T-helper 22 cell (primary cell): ENCODE measurements around the gene CLDN24.

Source experiments
- DNase-seq: peaks from one replicate; pipeline ENCODE4 v3.0.0-alpha.2; 2020; ENCODE audit warnings: low read depth

The CLDN24 gene

GRCh38 chr4:183321079-183321478 lies 1.1 kb downstream of the CLDN24 start:
- no peak for DNase-seq

GRCh38 chr4:183320211-183321059 lies 1.8 kb downstream of the CLDN24 start, which contains the start of gene CLDN22:
CLDN22 (minus strand) TSS chr4:183320276; CDS start chr4:183320218, 58 bp downstream.
- DNase-seq = no peak

GRCh38 chr4:183318656-183319055 lies 3.6 kb downstream of the CLDN24 start:
- no peak for DNase-seq

GRCh38 chr4:183314806-183315205 lies 7.4 kb downstream of the CLDN24 start:
- DNase-seq = no peak

- DNase-seq = no peak
Observed at GRCh38 chr4:183314336-183314735, 7.9 kb downstream of the CLDN24 start.

GRCh38 chr4:183312841-183313240 lies 9.4 kb downstream of the CLDN24 start:
- DNase-seq = no peak

- no peak for DNase-seq
Observed at GRCh38 chr4:183306811-183307210, 15.4 kb downstream of the CLDN24 start.

- no peak for DNase-seq
Observed at GRCh38 chr4:183304538-183304937, 17.7 kb downstream of the CLDN24 start.

- DNase-seq = no peak
Observed at GRCh38 chr4:183304067-183304466, 18.2 kb downstream of the CLDN24 start.

GRCh38 chr4:183303301-183303700 lies 18.9 kb downstream of the CLDN24 start:
- no peak for DNase-seq

GRCh38 chr4:183300655-183301054 lies 21.6 kb downstream of the CLDN24 start:
- DNase-seq = no peak

GRCh38 chr4:183300070-183300469 lies 22.2 kb downstream of the CLDN24 start:
- no peak for DNase-seq

GRCh38 chr4:183299464-183299863 lies 22.8 kb downstream of the CLDN24 start:
- no peak for DNase-seq

GRCh38 chr4:183297675-183298074 lies 24.6 kb downstream of the CLDN24 start:
- DNase-seq = no peak

GRCh38 chr4:183295711-183296110 lies 26.5 kb downstream of the CLDN24 start:
- DNase-seq = no peak

GRCh38 chr4:183291070-183291469 lies 31.2 kb downstream of the CLDN24 start:
- no peak for DNase-seq

- DNase-seq = no peak
Observed at GRCh38 chr4:183289688-183290087, 32.5 kb downstream of the CLDN24 start.

GRCh38 chr4:183288955-183289354 lies 33.3 kb downstream of the CLDN24 start:
- DNase-seq = no peak

- DNase-seq = no peak
Observed at GRCh38 chr4:183287677-183288076, 34.5 kb downstream of the CLDN24 start.

GRCh38 chr4:183287309-183287659 lies 34.9 kb downstream of the CLDN24 start:
- DNase-seq = no peak

- no peak for DNase-seq
Observed at GRCh38 chr4:183286590-183287308, 35.5 kb downstream of the CLDN24 start.

GRCh38 chr4:183285886-183286285 lies 36.3 kb downstream of the CLDN24 start:
- no peak for DNase-seq

- no peak for DNase-seq
Observed at GRCh38 chr4:183284965-183285364, 37.3 kb downstream of the CLDN24 start.
